ENCODE measurements around the gene UBE2V1. TPM values are rescaled to one million over a fixed set of nuclear protein-coding genes. Genes with fewer than 3 reads are reported as not detected.

The UBE2V1 gene
- polyA plus RNA-seq, 3 donors, result 62.2 to 95.5 (median 71.1) TPM

DNA sequence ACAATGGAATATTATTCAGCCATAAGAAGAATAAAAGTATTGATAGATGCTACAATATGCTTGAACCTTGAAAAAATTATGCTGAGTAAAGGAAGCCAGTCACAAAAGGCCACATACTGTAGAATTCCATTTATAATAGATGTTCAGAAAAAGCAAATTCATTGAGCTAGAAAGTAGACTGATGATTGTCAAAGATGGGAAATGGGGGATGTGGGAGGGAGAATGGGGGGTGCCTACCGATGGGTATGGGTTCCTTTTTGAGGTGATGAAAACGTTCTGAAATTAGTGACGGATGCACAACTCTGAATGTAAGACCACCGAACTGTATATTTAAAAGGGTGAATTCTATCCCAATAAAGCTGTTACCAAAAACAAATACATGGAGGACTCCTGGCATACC lies 18.4 kb downstream of the UBE2V1 start:
- H3K4me2 ChIP-seq (replicated peaks; ENCODE audit: extremely low read depth, low read length, poor library complexity, severe bottlenecking), result no peak overlapping the region

DNA sequence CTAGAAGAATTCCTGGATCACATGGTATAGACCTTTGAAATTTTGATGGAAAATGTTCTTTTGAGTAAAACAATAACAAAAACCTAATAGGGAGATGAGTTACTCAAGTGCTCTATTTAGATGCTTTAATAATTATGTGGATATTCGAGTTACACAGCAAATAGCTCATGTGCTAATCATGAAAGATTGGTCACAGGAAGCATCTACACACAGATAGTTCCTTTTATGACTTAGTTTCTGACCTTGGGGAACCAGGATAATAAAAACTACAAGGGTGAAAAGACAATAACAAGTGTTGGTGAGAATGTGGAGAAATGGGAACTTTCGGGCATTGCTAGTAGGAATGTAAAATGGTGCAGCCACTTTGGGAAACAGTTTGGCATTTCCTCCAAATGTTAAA lies 19.7 kb downstream of the UBE2V1 start:
- Histone ChIP-seq H3K4me2 (replicated peaks; ENCODE audit: extremely low read depth, low read length, poor library complexity, severe bottlenecking) (no peak overlapping the region), H3K36me3 (replicated peaks in 1 of 2; ENCODE audit: control insufficient read depth in 1 of 2, insufficient read depth in 2 of 2, low read length in 2 of 2) (peaks cover 59 to 91% of the 10 kb centered on the region in 2 donors), H3K79me2 (ENCODE audit: insufficient read depth, low read length) (peaks cover 78% of the 10 kb centered on the region), H3K27ac (ENCODE audit: low read depth in 1 of 2, low read length in 2 of 2) (peak overlapping the region in 1 of 2 donors; percentile 17), H3K9ac (ENCODE audit: insufficient read depth, low read length, poor library complexity, severe bottlenecking) (no peak overlapping the region), H3K4me1 (ENCODE audit: control insufficient read depth in 1 of 2, insufficient read depth in 2 of 2, low read length in 2 of 2) (no peaks in the 10 kb centered on the region), H2AFZ (ENCODE audit: insufficient read depth, low read depth, low read length, poor library complexity, severe bottlenecking) (no peak overlapping the region), H3K27me3 (ENCODE audit: control insufficient read depth in 2 of 2, insufficient read depth in 2 of 2, low read length in 2 of 2) (no peaks in the 10 kb centered on the region), H3K4me3 (replicated peaks in 1 of 3; ENCODE audit: low read depth in 2 of 3, low read length in 3 of 3) (no peak overlapping the region), H3K9me3 (replicated peaks in 1 of 2; ENCODE audit: control insufficient read depth in 1 of 2, insufficient read depth in 1 of 2, low read length in 2 of 2) (no peaks in the 10 kb centered on the region), H4K20me1 (ENCODE audit: insufficient read depth, low read length) (peaks cover 90% of the 10 kb centered on the region)
- WGBS (ENCODE audit: insufficient coverage), result no CpG with 5 or more reads among the region's 2 CpGs
- H3K36me3 Mint-ChIP-seq, result peaks cover 62 to 81% of the 10 kb centered on the region in 2 donors
- intact Hi-C loops (cut with micrococcal nuclease), result no loop called here
- H3K27me3 Mint-ChIP-seq (ENCODE audit: low read depth in 3 of 3), result no peaks in the 10 kb centered on the region
- H3K4me1 Mint-ChIP-seq, result peaks cover 4% of the 10 kb centered on the region
- DNase-seq, result no peak
- H3K9me3 Mint-ChIP-seq, result no peaks in the 10 kb centered on the region
- H3K27ac Mint-ChIP-seq, result peak overlapping the region in 2 of 7 donors; percentile 15 to 31
- TF ChIP-seq CTCF (IDR thresholded peaks at IDR 0.05), result no peak
- H3K4me3 Mint-ChIP-seq, result no peak overlapping the region

More for the DNA sequence above, 18.4 kb downstream of the UBE2V1 start:
- Mint-ChIP-seq H3K36me3 (peaks cover 59 to 74% of the 10 kb centered on the region in 2 donors), H3K4me3 (no peak overlapping the region), H3K27ac (no peak overlapping the region), H3K9me3 (no peaks in the 10 kb centered on the region), H3K4me1 (peaks cover 6% of the 10 kb centered on the region), H3K27me3 (ENCODE audit: low read depth in 3 of 3) (no peaks in the 10 kb centered on the region)
- peaks cover 54 to 89% of the 10 kb centered on the region in 2 donors for H3K36me3 ChIP-seq (replicated peaks in 1 of 2; ENCODE audit: control insufficient read depth in 1 of 2, insufficient read depth in 2 of 2, low read length in 2 of 2)
- no CpG with 5 or more reads among the region's 4 CpGs for WGBS (ENCODE audit: insufficient coverage)
- H3K27me3 ChIP-seq (ENCODE audit: control insufficient read depth in 2 of 2, insufficient read depth in 2 of 2, low read length in 2 of 2), result no peaks in the 10 kb centered on the region
- peaks cover 81% of the 10 kb centered on the region for H3K79me2 ChIP-seq (ENCODE audit: insufficient read depth, low read length)
- no peak for DNase-seq
- no peak overlapping the region for H3K27ac ChIP-seq (ENCODE audit: low read depth in 1 of 2, low read length in 2 of 2)
- H2AFZ ChIP-seq (ENCODE audit: insufficient read depth, low read depth, low read length, poor library complexity, severe bottlenecking), result no peak overlapping the region
- intact Hi-C loops (cut with micrococcal nuclease), result no loop called here
- no peaks in the 10 kb centered on the region for H3K9me3 ChIP-seq (replicated peaks in 1 of 2; ENCODE audit: control insufficient read depth in 1 of 2, insufficient read depth in 1 of 2, low read length in 2 of 2)
- H3K4me3 ChIP-seq (replicated peaks in 1 of 3; ENCODE audit: low read depth in 2 of 3, low read length in 3 of 3), result no peak overlapping the region
- H3K9ac ChIP-seq (ENCODE audit: insufficient read depth, low read length, poor library complexity, severe bottlenecking), result no peak overlapping the region
- TF ChIP-seq CTCF (IDR thresholded peaks at IDR 0.05), result no peak
- no peaks in the 10 kb centered on the region for H3K4me1 ChIP-seq (ENCODE audit: control insufficient read depth in 1 of 2, insufficient read depth in 2 of 2, low read length in 2 of 2)
- H4K20me1 ChIP-seq (ENCODE audit: insufficient read depth, low read length), result peaks cover 94% of the 10 kb centered on the region
